Pancreas (tissue), 10 donors: ENCODE results near the gene CLDN6. TPM values are rescaled to one million over a fixed set of nuclear protein-coding genes. Genes with fewer than 3 reads are reported as not detected.
A peak's percentile ranks its signal among the peaks of the same experiment; 100 is the strongest.

Experiments
- ATAC-seq, 4 donors: fragments of 200-7000 bp; cut with Tn5 transposase; one replicate each; pipeline versions ENCODE4 v1.8.0 to v1.9.1; 2020; ENCODE audit warnings: mild to moderate bottlenecking in 4 of 4, moderate library complexity in 4 of 4
- DNase-seq, 6 donors: peaks; one replicate each; pipeline ENCODE4 v3.0.0-alpha.2; 2020
- FAIRE-seq: peaks from 2 replicates; lab custom pipeline; 2012; peaks lifted over from hg19 to GRCh38; lab: Jason Lieb, UNC
- H3K27ac ChIP-seq, 4 donors: fragments of 200-600 bp; sonication (generic); 1 replicate in 3 of 4; 2 replicates in 1 of 4; pipeline versions ENCODE4 v1.5.0 to v1.8.0; 2020
- H3K27me3 ChIP-seq, 4 donors: fragments of 200-600 bp; one replicate each; pipeline ENCODE4 v1.8.0; 2021
- H3K36me3 ChIP-seq, 3 donors: fragments of 200-600 bp; sonication (generic) in 1 of 3; one replicate each; pipeline versions ENCODE4 v1.5.0 to v1.8.0; 2020 to 2021
- H3K4me1 ChIP-seq, 3 donors: fragments of 200-600 bp; one replicate each; pipeline ENCODE4 v1.8.0; 2021
- H3K4me3 ChIP-seq, 4 donors: fragments of 200-600 bp; sonication (generic) in 2 of 4; one replicate each; pipeline versions ENCODE4 v1.5.0 to v1.8.0; 2020 to 2021
- H3K9me3 ChIP-seq, 4 donors: fragments of 200-600 bp; one replicate each; pipeline ENCODE4 v1.8.0; 2021
- CTCF ChIP-seq, 4 donors: fragments of 200-600 bp; sonication (generic) in 3 of 4; IDR thresholded peaks; one replicate each; pipeline versions ENCODE4 v1.5.0 to v1.8.0; 2021; ENCODE audit warnings: antibody characterized with exemption in 4 of 4
- WGBS, 2 donors: extraction: QIAGEN DNeasy Blood & Tissue Kit; methylation state at CpG; one replicate each; pipeline ENCODE4 v1.1.7; 2013; 5-methylcytosine and 5-hydroxymethylcytosine counted together
- intact Hi-C, 3 donors: fragments of 100-400 bp; cut with DNase I; formaldehyde crosslinking; loops; one replicate each; pipeline versions ENCODE4 v1.11.1 to v1.14.2; 2022
- polyA plus RNA-seq, 2 donors: library from polyadenylated mRNA; stranded (reverse); fragments of 200-250 nt; gene quantifications; one replicate each; pipeline ENCODE4 v1.2.3, GENCODE V29; 2013
- total RNA-seq, 6 donors: library from RNA; stranded (reverse); fragmentation: NEBNext Ultra II Directional in 4 of 6; extraction: Animal tissue kit (Norgen Biotek cat#: 25700) in 4 of 6; gene quantifications; one replicate each; pipeline versions ENCODE4 v1.2.1 to v1.2.4, GENCODE V29; 2021 to 2023
- donor health status: healthy with polysubstance abuse.
- donor health status: DM: no; HTN: no; CAD: no; lungs with moderate emphysema.
- donor health status: DM: no; HTN: no; CAD: no.
- donor health status: control.
- donor health status: control.
- donor health status: Bipolar disorder and iron deficiency.
- donor health status: DM: yes; HTN: yes; CAD: no.
- donor health status: DM: no; HTN: no; CAD: no.
- donor health status: DM: no; HTN: no; CAD: no.
- donor health status: DM: yes; HTN: yes; CAD: no.

Gene CLDN6
- total and polyA plus RNA-seq, 8 donors: 0.12 to 5.1 (median 0.73) TPM

- no peak for TF ChIP-seq CTCF (IDR thresholded peaks at IDR 0.05)
- no peak within 1 kb of the TSS for H3K27ac ChIP-seq
- intact Hi-C loops: no loop called here
- 1 to 2% methylated on average over 44 to 86 of the region's 86 CpGs for WGBS, 2 donors
- ATAC-seq: peak; percentile 30 to 72 (median 54)
- H3K4me1 ChIP-seq: peaks cover 0 to 15% (median 12%) of the 10 kb centered on the region in 3 donors
- no peaks in the 10 kb centered on the region for H3K9me3 ChIP-seq
- peaks cover 0 to 32% (median 0%) of the 10 kb centered on the region in 4 donors for H3K27me3 ChIP-seq
- H3K4me3 ChIP-seq: peak within 1 kb of the TSS; percentile 24 to 56 (median 26)
- no peaks in the 10 kb centered on the region for H3K36me3 ChIP-seq
- peak in 2 of 6 donors; percentile 74 to 78 for DNase-seq
- FAIRE-seq: no peak
Measured at GRCh38 chr16:3045758-3046640, 28.0 kb upstream of the CLDN6 start, which contains the start of gene MMP25. Gene MMP25, plus strand, starts transcription at chr16:3046561. Its CDS starts 357 bp downstream, at chr16:3046918.

- no peak for ATAC-seq
- H3K36me3 ChIP-seq: no peaks in the 10 kb centered on the region
- H3K27ac ChIP-seq: no peak overlapping the region
- H3K9me3 ChIP-seq: no peaks in the 10 kb centered on the region
- no peak for TF ChIP-seq CTCF (IDR thresholded peaks at IDR 0.05)
- no peak for DNase-seq
- WGBS, 2 donors: 89 to 91% methylated on average over 6 of the region's 6 CpGs
- peaks cover 0 to 15% (median 12%) of the 10 kb centered on the region in 3 donors for H3K4me1 ChIP-seq
- intact Hi-C loops: no loop called here
- H3K4me3 ChIP-seq: no peak overlapping the region
- H3K27me3 ChIP-seq: peaks cover 0 to 30% (median 0%) of the 10 kb centered on the region in 4 donors
- no peak for FAIRE-seq
Measured at GRCh38 chr16:3044708-3045107, 26.7 kb upstream of the CLDN6 start.

- Histone ChIP-seq H3K4me1 (peaks cover 0 to 20% (median 20%) of the 10 kb centered on the region in 3 donors), H3K36me3 (no peaks in the 10 kb centered on the region), H3K27me3 (peaks cover 0 to 28% (median 0%) of the 10 kb centered on the region in 4 donors), H3K27ac (no peak overlapping the region), H3K4me3 (no peak overlapping the region), H3K9me3 (no peaks in the 10 kb centered on the region)
- 91 to 93% methylated on average over 3 of the region's 3 CpGs for WGBS, 2 donors
- TF ChIP-seq CTCF (IDR thresholded peaks at IDR 0.05): no peak
- intact Hi-C loops: no loop called here
- ATAC-seq (no peak), FAIRE-seq (no peak), DNase-seq (no peak)
Measured at GRCh38 chr16:3042376-3042775, 24.4 kb upstream of the CLDN6 start.

- intact Hi-C loops: no loop called here
- DNase-seq: no peak
- H3K27ac ChIP-seq: no peak overlapping the region
Measured at GRCh38 chr16:3038896-3039295, 20.9 kb upstream of the CLDN6 start.

More at GRCh38 chr16:3038896-3039295, 20.9 kb upstream of the CLDN6 start:
- Histone ChIP-seq H3K27me3 (peaks cover 0 to under 1% (median 0%) of the 10 kb centered on the region in 4 donors), H3K9me3 (no peaks in the 10 kb centered on the region), H3K4me3 (no peak overlapping the region), H3K4me1 (peaks cover 0 to 14% (median 5%) of the 10 kb centered on the region in 3 donors), H3K36me3 (no peaks in the 10 kb centered on the region)
- TF ChIP-seq CTCF (IDR thresholded peaks at IDR 0.05): no peak
- FAIRE-seq (no peak), ATAC-seq (no peak)
- WGBS, 2 donors: 88 to 92% methylated on average over 5 of the region's 5 CpGs
